Kidney (tissue), 14 donors: ENCODE results near the gene ADCY10. TPM values are rescaled to one million over a fixed set of nuclear protein-coding genes. Genes with fewer than 3 reads are reported as not detected.

ENCODE experiments used
- DNase-seq, 5 donors: peaks; one replicate each; pipeline ENCODE4 v3.0.0-alpha.2; 2013 to 2020
- FAIRE-seq: peaks from 2 replicates; lab custom pipeline; 2012; peaks lifted over from hg19 to GRCh38; lab: Jason Lieb, UNC
- H3K27ac ChIP-seq, 2 donors: one replicate each; pipeline ENCODE4 v1.7.0; 2013; ENCODE audit warnings: low read depth in 2 of 2, low read length in 2 of 2, inconsistent platforms in 1 of 2
- H3K27me3 ChIP-seq: one replicate; pipeline ENCODE4 v1.7.1; 2013; ENCODE audit warnings: low read length, inconsistent platforms; ENCODE audit not compliant: control insufficient read depth, insufficient read depth
- H3K36me3 ChIP-seq, 3 donors: one replicate each; pipeline versions ENCODE4 v1.7.0 to v1.7.1; 2013; ENCODE audit warnings: low read length in 3 of 3, control low read depth in 1 of 3, inconsistent platforms in 1 of 3; ENCODE audit not compliant: insufficient read depth in 3 of 3, control insufficient read depth in 2 of 3
- H3K4me1 ChIP-seq, 3 donors: one replicate each; pipeline versions ENCODE4 v1.7.0 to v1.7.1; 2013; ENCODE audit warnings: low read length in 3 of 3, inconsistent platforms in 1 of 3, low read depth in 1 of 3; ENCODE audit not compliant: control insufficient read depth in 2 of 3, insufficient read depth in 2 of 3
- H3K4me3 ChIP-seq, 3 donors: one replicate each; pipeline versions ENCODE4 v1.7.0 to v1.8.1; 2013; ENCODE audit warnings: low read length in 3 of 3, control low read depth in 1 of 3, inconsistent platforms in 1 of 3
- H3K9ac ChIP-seq, 3 donors: one replicate each; pipeline versions ENCODE4 v1.7.0 to v1.7.1; 2013; ENCODE audit warnings: low read length in 3 of 3, control low read depth in 1 of 3, inconsistent platforms in 1 of 3
- H3K9me3 ChIP-seq, 3 donors: one replicate each; pipeline versions ENCODE4 v1.7.0 to v1.7.1; 2013; ENCODE audit warnings: low read length in 3 of 3, control low read depth in 1 of 3, inconsistent platforms in 1 of 3; ENCODE audit not compliant: control insufficient read depth in 2 of 3, insufficient read depth in 1 of 3
- intact Hi-C: fragments of 100-400 bp; cut with DNase I; formaldehyde crosslinking; loops from one replicate; pipeline ENCODE4 v1.11.1; 2022
- polyA plus RNA-seq: library from polyadenylated mRNA; stranded (reverse); fragments of 350-450 nt; fragmentation: Illumina TruSeq; extraction: RNeasy Lipid Tissue Mini Kit (QIAGEN cat#74804); gene quantifications from one replicate; pipeline ENCODE4 v1.2.3, GENCODE V29; 2014; ENCODE audit warnings: low read depth, low replicate concordance; ENCODE audit not compliant: insufficient read depth
- total RNA-seq: library from RNA; stranded (reverse); fragmentation: NEBNext Ultra II Directional; extraction: Animal tissue kit (Norgen Biotek cat#: 25700); gene quantifications from one replicate; pipeline ENCODE4 v1.2.1, GENCODE V29; 2021
- TF ChIP-seq, protein P1 (sequence below): IDR thresholded peaks from 3 replicates; pipeline ENCODE4 v1.5.1; 2012; ENCODE audit warnings: mild to moderate bottlenecking, moderate library complexity, borderline replicate concordance; ENCODE audit not compliant: insufficient read depth; ENCODE audit errors: extremely low read depth
- donor health status: control.
- donor health status: control.
- donor health status: control.
- donor health status: control.
- donor health status: control.
- donor health status: DM: yes; HTN: yes; CAD: no.
- donor health status: Normal renal cell carcinoma (clear cell type).

Gene ADCY10
- total and polyA plus RNA-seq, 2 donors from 2014 or later, result 0.22 to 0.28 TPM

DNA sequence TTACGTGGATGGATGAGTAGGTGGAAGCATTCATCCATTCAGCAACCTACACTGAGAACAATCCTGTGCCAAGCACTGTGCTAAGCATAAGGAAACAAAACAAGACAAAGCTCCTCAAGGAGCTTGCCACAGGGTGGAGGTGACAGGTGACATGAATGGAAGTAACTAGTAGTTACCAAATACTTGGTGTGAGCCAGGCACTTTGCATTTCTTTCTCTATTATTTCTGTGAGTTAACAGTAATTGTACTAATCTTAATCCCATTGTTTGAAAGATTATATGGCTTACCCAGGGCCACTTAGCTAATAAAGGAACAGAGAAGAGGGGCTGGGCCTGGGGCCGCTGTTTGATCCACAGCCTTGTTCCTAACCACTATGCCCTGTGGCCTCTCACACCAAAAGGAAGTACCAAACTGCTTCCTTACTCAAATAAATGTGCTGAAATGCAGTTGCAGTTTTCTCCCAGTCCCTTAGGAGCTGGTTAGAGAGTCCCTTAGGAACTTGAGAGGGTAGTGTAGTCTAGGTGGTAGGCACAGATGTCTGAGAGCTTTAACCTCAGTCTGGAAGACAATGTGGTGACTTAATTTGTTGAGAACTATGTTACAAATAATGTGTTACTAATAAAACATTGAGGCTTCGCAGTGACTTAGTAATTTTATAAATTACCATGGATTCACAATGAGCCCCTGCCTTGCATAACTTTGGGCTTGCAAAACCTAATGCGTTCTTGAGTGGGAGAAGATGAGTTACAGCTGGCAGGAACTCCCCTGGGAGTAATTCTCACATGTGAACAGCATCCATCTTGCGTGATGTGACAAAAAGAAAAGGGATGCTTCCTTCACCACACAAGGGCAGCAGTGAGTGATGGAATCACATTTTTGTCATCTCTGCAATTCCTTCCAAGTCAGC, 122.4 kb downstream of the ADCY10 start:
- Histone ChIP-seq H3K9me3 (no peaks in the 10 kb centered on the region), H3K36me3 (peaks cover 0 to 6% (median 2%) of the 10 kb centered on the region in 3 donors), H3K9ac (no peak overlapping the region), H3K27ac (peak overlapping the region in 1 of 2 donors; percentile 23), H3K4me3 (no peak overlapping the region), H3K27me3 (no peaks in the 10 kb centered on the region), H3K4me1 (no peaks in the 10 kb centered on the region)
- intact Hi-C loops, result no loop called here
- TF ChIP-seq, protein P1, sequence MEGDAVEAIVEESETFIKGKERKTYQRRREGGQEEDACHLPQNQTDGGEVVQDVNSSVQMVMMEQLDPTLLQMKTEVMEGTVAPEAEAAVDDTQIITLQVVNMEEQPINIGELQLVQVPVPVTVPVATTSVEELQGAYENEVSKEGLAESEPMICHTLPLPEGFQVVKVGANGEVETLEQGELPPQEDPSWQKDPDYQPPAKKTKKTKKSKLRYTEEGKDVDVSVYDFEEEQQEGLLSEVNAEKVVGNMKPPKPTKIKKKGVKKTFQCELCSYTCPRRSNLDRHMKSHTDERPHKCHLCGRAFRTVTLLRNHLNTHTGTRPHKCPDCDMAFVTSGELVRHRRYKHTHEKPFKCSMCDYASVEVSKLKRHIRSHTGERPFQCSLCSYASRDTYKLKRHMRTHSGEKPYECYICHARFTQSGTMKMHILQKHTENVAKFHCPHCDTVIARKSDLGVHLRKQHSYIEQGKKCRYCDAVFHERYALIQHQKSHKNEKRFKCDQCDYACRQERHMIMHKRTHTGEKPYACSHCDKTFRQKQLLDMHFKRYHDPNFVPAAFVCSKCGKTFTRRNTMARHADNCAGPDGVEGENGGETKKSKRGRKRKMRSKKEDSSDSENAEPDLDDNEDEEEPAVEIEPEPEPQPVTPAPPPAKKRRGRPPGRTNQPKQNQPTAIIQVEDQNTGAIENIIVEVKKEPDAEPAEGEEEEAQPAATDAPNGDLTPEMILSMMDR, result no peak
- DNase-seq (peak in 3 of 5 donors; percentile 24 to 73 (median 29)), FAIRE-seq (no peak)

DNA sequence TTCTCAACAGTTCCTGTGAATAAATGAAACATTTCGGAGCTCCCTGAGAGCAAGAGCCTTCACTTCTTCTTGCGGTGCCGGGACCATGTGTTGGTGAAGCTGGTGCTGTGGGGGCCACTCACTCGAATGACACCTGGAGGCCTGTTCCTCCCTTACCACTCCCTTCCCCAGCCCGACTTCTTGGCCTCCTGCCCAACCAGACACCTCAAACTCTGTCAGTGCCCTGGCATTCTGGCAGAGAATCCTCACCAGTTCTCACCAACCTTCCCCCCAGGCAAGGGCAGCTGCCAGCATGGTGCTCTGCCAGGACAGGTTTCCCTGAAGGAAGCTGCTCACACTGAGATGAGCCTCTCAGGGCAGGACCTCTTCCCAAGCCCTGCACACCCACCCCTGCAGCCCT, 123.8 kb downstream of the ADCY10 start:
- Histone ChIP-seq H3K4me3 (no peak overlapping the region), H3K9ac (no peak overlapping the region), H3K4me1 (no peaks in the 10 kb centered on the region), H3K9me3 (no peaks in the 10 kb centered on the region), H3K27ac (no peak overlapping the region), H3K36me3 (peaks cover 0 to 6% (median 2%) of the 10 kb centered on the region in 3 donors), H3K27me3 (no peaks in the 10 kb centered on the region)
- DNase-seq (no peak), FAIRE-seq (no peak)
- TF ChIP-seq, protein P1, result no peak
- intact Hi-C loops, result no loop called here

DNA sequence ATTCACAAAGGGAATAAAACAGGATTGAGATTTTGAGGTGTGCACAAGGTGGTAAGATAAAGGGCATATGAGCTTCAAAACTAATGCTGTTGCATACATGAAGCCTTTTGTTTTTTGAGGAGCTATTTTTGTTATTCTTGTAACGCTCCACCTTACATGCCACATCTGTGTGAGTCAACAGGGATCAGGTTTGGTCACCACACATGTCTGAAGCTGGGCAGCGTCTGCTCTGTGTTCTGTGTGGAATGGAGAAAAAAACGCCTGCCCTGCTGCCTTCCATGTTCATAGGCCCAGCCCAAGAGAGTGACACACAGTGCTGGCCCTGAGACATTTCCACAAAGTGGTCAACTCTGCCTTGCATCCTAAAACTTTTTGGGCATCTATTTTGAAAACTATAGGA, 124.4 kb downstream of the ADCY10 start:
- TF ChIP-seq, protein P1, result no peak
- Histone ChIP-seq H3K4me3 (no peak overlapping the region), H3K9ac (no peak overlapping the region), H3K27ac (no peak overlapping the region), H3K4me1 (no peaks in the 10 kb centered on the region), H3K36me3 (peaks cover 0 to 6% (median 2%) of the 10 kb centered on the region in 3 donors), H3K27me3 (no peaks in the 10 kb centered on the region), H3K9me3 (no peaks in the 10 kb centered on the region)
- intact Hi-C loops, result no loop called here
- no peak for FAIRE-seq
- no peak for DNase-seq
